ENCODE measurements around the gene GDNF. TPM values are rescaled to one million over a fixed set of nuclear protein-coding genes. Genes with fewer than 3 reads are reported as not detected.

GDNF gene
- total and polyA plus RNA-seq, 2 donors (not counting 1 experiment from before 2014, with no cell fraction given) = 0.32 to 0.83 TPM

DNA sequence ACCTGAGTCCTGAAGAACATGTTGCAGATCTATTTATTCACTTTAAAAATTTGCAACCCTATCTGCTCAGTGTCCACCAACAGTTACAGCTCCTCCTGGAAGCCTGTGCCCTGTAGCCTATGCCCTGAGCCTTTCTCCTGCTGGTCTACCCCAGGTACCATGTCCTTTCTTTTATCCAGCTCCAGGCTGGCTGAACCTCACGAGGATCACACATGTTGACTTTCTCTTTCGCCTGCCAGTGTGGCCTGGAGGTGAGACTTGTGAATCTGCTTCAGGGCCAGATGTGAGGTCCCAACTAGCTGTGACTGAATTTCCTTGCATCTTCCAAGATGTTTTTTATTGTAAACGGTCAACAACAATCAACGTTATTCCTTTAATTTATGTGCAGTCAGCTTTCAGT, 70.7 kb downstream of the GDNF start:
- Histone ChIP-seq H3K27ac (ENCODE audit: insufficient read depth, low read length) (no peak overlapping the region), H4K20me1 (ENCODE audit: control insufficient read depth, extremely low read depth, insufficient read depth, low read length) (no peaks in the 10 kb centered on the region), H3K9me3 (ENCODE audit: control insufficient read depth, insufficient read depth, low read depth, low read length) (no peaks in the 10 kb centered on the region), H3K4me1 (ENCODE audit: control insufficient read depth, extremely low read depth, insufficient read depth, low read length) (peaks cover 22% of the 10 kb centered on the region), H3K4me3 (replicated peaks in 1 of 4; ENCODE audit: control extremely low read depth in 1 of 4, insufficient read depth in 1 of 4, low read depth in 3 of 4, low read length in 4 of 4) (no peak overlapping the region), H3K4me2 (ENCODE audit: extremely low read depth, insufficient read depth, low read length) (no peak overlapping the region), H3K9ac (ENCODE audit: insufficient read depth, low read length) (no peak overlapping the region), H2AFZ (ENCODE audit: low read length) (no peak overlapping the region), H3K36me3 (ENCODE audit: control insufficient read depth, insufficient read depth, low read length) (no peaks in the 10 kb centered on the region), H3K27me3 (ENCODE audit: control insufficient read depth, insufficient read depth, low read length) (no peaks in the 10 kb centered on the region), H3K79me2 (ENCODE audit: control insufficient read depth, insufficient read depth, low read length) (no peaks in the 10 kb centered on the region)
- TF ChIP-seq EZH2 (IDR thresholded peaks at IDR 0.05; ENCODE audit: low read length, missing control alignments) = no peak
- TF ChIP-seq, protein P1, sequence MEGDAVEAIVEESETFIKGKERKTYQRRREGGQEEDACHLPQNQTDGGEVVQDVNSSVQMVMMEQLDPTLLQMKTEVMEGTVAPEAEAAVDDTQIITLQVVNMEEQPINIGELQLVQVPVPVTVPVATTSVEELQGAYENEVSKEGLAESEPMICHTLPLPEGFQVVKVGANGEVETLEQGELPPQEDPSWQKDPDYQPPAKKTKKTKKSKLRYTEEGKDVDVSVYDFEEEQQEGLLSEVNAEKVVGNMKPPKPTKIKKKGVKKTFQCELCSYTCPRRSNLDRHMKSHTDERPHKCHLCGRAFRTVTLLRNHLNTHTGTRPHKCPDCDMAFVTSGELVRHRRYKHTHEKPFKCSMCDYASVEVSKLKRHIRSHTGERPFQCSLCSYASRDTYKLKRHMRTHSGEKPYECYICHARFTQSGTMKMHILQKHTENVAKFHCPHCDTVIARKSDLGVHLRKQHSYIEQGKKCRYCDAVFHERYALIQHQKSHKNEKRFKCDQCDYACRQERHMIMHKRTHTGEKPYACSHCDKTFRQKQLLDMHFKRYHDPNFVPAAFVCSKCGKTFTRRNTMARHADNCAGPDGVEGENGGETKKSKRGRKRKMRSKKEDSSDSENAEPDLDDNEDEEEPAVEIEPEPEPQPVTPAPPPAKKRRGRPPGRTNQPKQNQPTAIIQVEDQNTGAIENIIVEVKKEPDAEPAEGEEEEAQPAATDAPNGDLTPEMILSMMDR (conservative IDR thresholded peaks at IDR 0.05 in 1 of 2, IDR thresholded peaks at IDR 0.05 in 1 of 2; ENCODE audit: low read depth in 1 of 2, low read length in 2 of 2) = no peak
- DNase-seq (ENCODE audit: low read depth in 2 of 2) = no peak

- no peak for DNase-seq (ENCODE audit: low read depth in 2 of 2)
- H3K4me1 ChIP-seq (ENCODE audit: control insufficient read depth, extremely low read depth, insufficient read depth, low read length) = peaks cover 22% of the 10 kb centered on the region
- no peak overlapping the region for H3K9ac ChIP-seq (ENCODE audit: insufficient read depth, low read length)
- TF ChIP-seq EZH2 (IDR thresholded peaks at IDR 0.05; ENCODE audit: low read length, missing control alignments) = no peak
- TF ChIP-seq, protein P1 (conservative IDR thresholded peaks at IDR 0.05 in 1 of 2, IDR thresholded peaks at IDR 0.05 in 1 of 2; ENCODE audit: low read depth in 1 of 2, low read length in 2 of 2) = no peak
- no peaks in the 10 kb centered on the region for H3K27me3 ChIP-seq (ENCODE audit: control insufficient read depth, insufficient read depth, low read length)
- H4K20me1 ChIP-seq (ENCODE audit: control insufficient read depth, extremely low read depth, insufficient read depth, low read length) = no peaks in the 10 kb centered on the region
- no peaks in the 10 kb centered on the region for H3K9me3 ChIP-seq (ENCODE audit: control insufficient read depth, insufficient read depth, low read depth, low read length)
- no peak overlapping the region for H2AFZ ChIP-seq (ENCODE audit: low read length)
- H3K79me2 ChIP-seq (ENCODE audit: control insufficient read depth, insufficient read depth, low read length) = no peaks in the 10 kb centered on the region
- H3K36me3 ChIP-seq (ENCODE audit: control insufficient read depth, insufficient read depth, low read length) = no peaks in the 10 kb centered on the region
- no peak overlapping the region for H3K27ac ChIP-seq (ENCODE audit: insufficient read depth, low read length)
- H3K4me3 ChIP-seq (replicated peaks in 1 of 4; ENCODE audit: control extremely low read depth in 1 of 4, insufficient read depth in 1 of 4, low read depth in 3 of 4, low read length in 4 of 4) = no peak overlapping the region
- H3K4me2 ChIP-seq (ENCODE audit: extremely low read depth, insufficient read depth, low read length) = no peak overlapping the region
These were observed 71.5 kb downstream of the GDNF start for GRCh38 chr5:37768371-37768770.

GRCh38 chr5:37767961-37768360, 71.9 kb downstream of the GDNF start:
- no peak overlapping the region for H3K27ac ChIP-seq (ENCODE audit: insufficient read depth, low read length)
- no peaks in the 10 kb centered on the region for H3K27me3 ChIP-seq (ENCODE audit: control insufficient read depth, insufficient read depth, low read length)
- no peaks in the 10 kb centered on the region for H3K36me3 ChIP-seq (ENCODE audit: control insufficient read depth, insufficient read depth, low read length)
- H4K20me1 ChIP-seq (ENCODE audit: control insufficient read depth, extremely low read depth, insufficient read depth, low read length) = no peaks in the 10 kb centered on the region
- peaks cover 22% of the 10 kb centered on the region for H3K4me1 ChIP-seq (ENCODE audit: control insufficient read depth, extremely low read depth, insufficient read depth, low read length)
- no peak overlapping the region for H3K4me3 ChIP-seq (replicated peaks in 1 of 4; ENCODE audit: control extremely low read depth in 1 of 4, insufficient read depth in 1 of 4, low read depth in 3 of 4, low read length in 4 of 4)
- H3K9me3 ChIP-seq (ENCODE audit: control insufficient read depth, insufficient read depth, low read depth, low read length) = no peaks in the 10 kb centered on the region
- no peak overlapping the region for H2AFZ ChIP-seq (ENCODE audit: low read length)
- no peak for DNase-seq (ENCODE audit: low read depth in 2 of 2)
- no peaks in the 10 kb centered on the region for H3K79me2 ChIP-seq (ENCODE audit: control insufficient read depth, insufficient read depth, low read length)
- no peak overlapping the region for H3K4me2 ChIP-seq (ENCODE audit: extremely low read depth, insufficient read depth, low read length)
- TF ChIP-seq, protein P1 (conservative IDR thresholded peaks at IDR 0.05 in 1 of 2, IDR thresholded peaks at IDR 0.05 in 1 of 2; ENCODE audit: low read depth in 1 of 2, low read length in 2 of 2) = no peak
- no peak for TF ChIP-seq EZH2 (IDR thresholded peaks at IDR 0.05; ENCODE audit: low read length, missing control alignments)
- no peak overlapping the region for H3K9ac ChIP-seq (ENCODE audit: insufficient read depth, low read length)

Data from fibroblast of lung (primary cell).